K562 (cell line): ENCODE data around the gene HEXIM1. TPM values are rescaled to one million over a fixed set of nuclear protein-coding genes. Genes with fewer than 3 reads are reported as not detected.

ENCODE experiments used
- CBX5 ChIP-seq: IDR thresholded peaks from 2 replicates; pipeline ENCODE4 v1.6.1; 2014; ENCODE audit warnings: low read depth, borderline replicate concordance
- ESRRA ChIP-seq: fragments of 450-650 bp; IDR thresholded peaks from 2 replicates; pipeline ENCODE4 v1.6.1; 2014; ENCODE audit warnings: low read depth, mild to moderate bottlenecking, moderate library complexity, borderline replicate concordance
- GABPA ChIP-seq: fragments of 200-800 bp; sonication (Bioruptor generic); conservative IDR thresholded peaks from 2 replicates; pipeline ENCODE4 v1.6.1; 2016; ENCODE audit warnings: low read depth, missing genetic modification characterization, missing compliant biosample characterization
- HNRNPH1 ChIP-seq: fragments of 200-400 bp; formaldehyde crosslinking; optimal IDR thresholded peaks from 2 replicates; pipeline ENCODE3; 2017; ENCODE audit warnings: low read depth, mild to moderate bottlenecking, low read length, moderate library complexity
- ILK ChIP-seq: fragments of 450-650 bp; IDR thresholded peaks from 2 replicates; pipeline ENCODE4 v1.6.1; 2016; ENCODE audit warnings: missing genetic modification characterization, low read depth, mild to moderate bottlenecking, missing compliant biosample characterization, moderate library complexity, borderline replicate concordance
- JUN ChIP-seq, 2 experiments: sonication (generic) in 1 of 2; formaldehyde crosslinking in 1 of 2; IDR thresholded peaks; 2 replicates each; pipeline versions ENCODE4 v1.6.1 to v1.8.0; 2012 to 2022; ENCODE audit warnings: borderline replicate concordance in 2 of 2, mild to moderate bottlenecking in 2 of 2, improper control_type of control experiment in 1 of 2, low read depth in 1 of 2, low read length in 1 of 2, missing genetic modification reagents in 1 of 2
- KDM5B ChIP-seq: fragments of 200-600 bp; sonication (generic); IDR thresholded peaks from 2 replicates; pipeline ENCODE4 v1.6.1; 2012; ENCODE audit warnings: low read depth, mild to moderate bottlenecking, moderate library complexity, low read length, control low read depth, inconsistent platforms; ENCODE audit not compliant: insufficient replicate concordance
- KLF10 ChIP-seq: fragments of 250-450 bp; sonication (Bioruptor Pico); IDR thresholded peaks from 2 replicates; pipeline ENCODE4 v1.6.1; 2021; ENCODE audit warnings: matching md5 sums
- L3MBTL2 ChIP-seq: fragments of 450-650 bp; IDR thresholded peaks from 2 replicates; pipeline ENCODE4 v1.6.1; 2016; ENCODE audit warnings: mild to moderate bottlenecking, moderate library complexity
- MCM5 ChIP-seq: fragments of 450-650 bp; IDR thresholded peaks from 2 replicates; pipeline ENCODE4 v1.6.1; 2016; ENCODE audit warnings: low read depth
- PKNOX1 ChIP-seq: fragments of 450-650 bp; IDR thresholded peaks from 2 replicates; pipeline ENCODE4 v1.6.1; 2016
- SAFB ChIP-seq: fragments of 200-400 bp; formaldehyde crosslinking; IDR thresholded peaks from 2 replicates; pipeline ENCODE4 v1.6.1; 2017; ENCODE audit warnings: low read depth, low read length, borderline replicate concordance
- SMAD3 ChIP-seq: fragments of 450-650 bp; formaldehyde crosslinking; conservative IDR thresholded peaks from 2 replicates; pipeline ENCODE4 v1.4.0; 2020; ENCODE audit warnings: mild to moderate bottlenecking
- SNIP1 ChIP-seq: fragments of 450-650 bp; IDR thresholded peaks from 2 replicates; pipeline ENCODE4 v1.7.1; 2017; ENCODE audit warnings: low read depth, mild to moderate bottlenecking
- SRSF1 ChIP-seq: fragments of 200-400 bp; formaldehyde crosslinking; IDR thresholded peaks from 2 replicates; pipeline ENCODE4 v1.6.1; 2017; ENCODE audit warnings: mild to moderate bottlenecking, low read depth, low read length, moderate library complexity
- TEAD1 ChIP-seq, 2 experiments: fragments of 450-650 bp in 1 of 2; sonication (generic) in 1 of 2; formaldehyde crosslinking; IDR thresholded peaks; 2 replicates each; pipeline versions ENCODE4 v1.4.0 to v1.8.0; 2020 to 2022; ENCODE audit warnings: mild to moderate bottlenecking in 2 of 2, missing genetic modification reagents in 1 of 2
- ZBTB7A ChIP-seq: IDR thresholded peaks from 2 replicates; pipeline ENCODE4 v1.6.1; 2011; ENCODE audit warnings: low read depth, mild to moderate bottlenecking, low read length, moderate library complexity, borderline replicate concordance; ENCODE audit not compliant: control insufficient read depth
- ZNF174 ChIP-seq: fragments of 250-450 bp; sonication (Bioruptor Pico); IDR thresholded peaks from 2 replicates; pipeline ENCODE4 v1.4.0; 2020; ENCODE audit warnings: mild to moderate bottlenecking
- ZNF197 ChIP-seq: fragments of 200-800 bp; sonication (Bioruptor generic); IDR thresholded peaks from 2 replicates; pipeline ENCODE4 v1.6.1; 2016; ENCODE audit warnings: low read depth, missing genetic modification characterization, missing compliant biosample characterization
- ZNF263 ChIP-seq: sonication (generic); formaldehyde crosslinking; IDR thresholded peaks from 2 replicates; pipeline ENCODE4 v1.8.0; 2022; ENCODE audit warnings: mild to moderate bottlenecking, missing genetic modification reagents, borderline replicate concordance
- ZNF696 ChIP-seq: fragments of 250-450 bp; sonication (Bioruptor Pico); conservative IDR thresholded peaks from 2 replicates; pipeline ENCODE4 v1.4.0; 2020; ENCODE audit warnings: mild to moderate bottlenecking, moderate library complexity
- ZNF717 ChIP-seq: fragments of 250-450 bp; sonication (Bioruptor Pico); IDR thresholded peaks from 2 replicates; pipeline ENCODE4 v1.5.0; 2021
- polyA plus RNA-seq, 8 experiments: library from polyadenylated mRNA; depleted of rRNA in 4 of 8; stranded (reverse) in 5 of 8; unstranded in 3 of 8; fragments of >200 nt; fragmentation: Nextera tagmentation in 2 of 8; fragmentation: Illumina TruSeq in 1 of 8; extraction: Ambion mirVana in 2 of 8; extraction: Trizol in 1 of 8; gene quantifications; 2 replicates each; pipeline versions ENCODE4 v1.2.1 to v1.2.3, GENCODE V29; 2011 to 2014; ENCODE audit warnings: inconsistent platforms in 1 of 8, missing spikeins in 1 of 8
- total RNA-seq, 7 experiments: library from RNA; depleted of rRNA in 6 of 7; stranded (reverse); fragments of >200 nt in 6 of 7; fragmentation: Illumina TruSeq in 2 of 7; extraction: Trizol in 2 of 7; gene quantifications; 2 replicates each; pipeline versions ENCODE4 v1.2.1 to v1.2.3, GENCODE V29; 2011 to 2021; ENCODE audit warnings: low replicate concordance in 1 of 7
- TF ChIP-seq, protein P1 (sequence below): sonication (generic); formaldehyde crosslinking; IDR thresholded peaks from 2 replicates; pipeline ENCODE4 v1.8.0; 2022; ENCODE audit warnings: mild to moderate bottlenecking, low read depth, missing genetic modification reagents

The HEXIM1 gene
- total and polyA plus RNA-seq, 9 of the 15 experiments (the other 6 are each of a cell fraction or from before 2014, with no cell fraction given), result 1.4 to 28.3 (median 9.1) TPM

GRCh38 chr17:45161288-45162024, 13.2 kb downstream of the HEXIM1 start, which contains the start of gene HEXIM2 (continued):
- TF ChIP-seq TEAD1 (CRISPR knock-in tag; IDR thresholded peaks at IDR 0.05) (peak in 1 of 2 experiments; percentile 72; a peak in 2 of 4 replicates), SRSF1 (peak; percentile 96), KDM5B (peak; percentile 65), SMAD3 (no peak), ZNF717 (no peak), L3MBTL2 (no peak), KLF10 (CRISPR knock-in tag) (no peak), JUN (IDR thresholded peaks at IDR 0.05; ENCODE audit: borderline replicate concordance, low read depth, low read length) (no peak), JUN (CRISPR knock-in tag; IDR thresholded peaks at IDR 0.05; ENCODE audit: borderline replicate concordance) (no peak; the same call in 1 of the 2 replicates), ZNF696 (CRISPR knock-in tag) (no peak), ZBTB7A (peak; percentile 63; the same call in 1 of the 2 replicates), GABPA (tag) (peak; percentile 70), ESRRA (peak; percentile 58), SNIP1 (no peak), ILK (tag) (no peak), ZNF263 (CRISPR knock-in tag) (peak; percentile 72), ZNF197 (peak; percentile 78; the same call in 1 of the 2 replicates), CBX5 (no peak), PKNOX1 (peak; percentile 99), SAFB (no peak), MCM5 (no peak), ZNF174 (CRISPR knock-in tag) (no peak), HNRNPH1 (no peak)
- TF ChIP-seq, protein P1, sequence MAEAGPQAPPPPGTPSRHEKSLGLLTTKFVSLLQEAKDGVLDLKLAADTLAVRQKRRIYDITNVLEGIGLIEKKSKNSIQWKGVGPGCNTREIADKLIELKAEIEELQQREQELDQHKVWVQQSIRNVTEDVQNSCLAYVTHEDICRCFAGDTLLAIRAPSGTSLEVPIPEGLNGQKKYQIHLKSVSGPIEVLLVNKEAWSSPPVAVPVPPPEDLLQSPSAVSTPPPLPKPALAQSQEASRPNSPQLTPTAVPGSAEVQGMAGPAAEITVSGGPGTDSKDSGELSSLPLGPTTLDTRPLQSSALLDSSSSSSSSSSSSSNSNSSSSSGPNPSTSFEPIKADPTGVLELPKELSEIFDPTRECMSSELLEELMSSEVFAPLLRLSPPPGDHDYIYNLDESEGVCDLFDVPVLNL (CRISPR knock-in tag), result no peak
